SKM-1 treated with dmso at 0.1 percent for 144 hours (cell line): ENCODE data around the gene GRHL1.
"Not testable (repeated sequence)": the region's sequence is repeated elsewhere in the genome, so short reads cannot be mapped to it uniquely, and the experiment has no call there.

ENCODE experiments used
- DNase-seq: peaks from one replicate; lab custom pipeline; 2025; ENCODE audit not compliant: unreplicated experiment; lab: John Stamatoyannopoulos, UW

The GRHL1 gene

GRCh38 chr2:10019602-10020400 lies 68.3 kb downstream of the GRHL1 start:
- peak; percentile 24 for DNase-seq

GRCh38 chr2:10022041-10022421 lies 70.5 kb downstream of the GRHL1 start:
- no peak for DNase-seq

- no peak for DNase-seq
Observed at GRCh38 chr2:10022445-10022844, 71.0 kb downstream of the GRHL1 start.

GRCh38 chr2:10022966-10023662 lies 71.6 kb downstream of the GRHL1 start:
- no peak for DNase-seq

- no peak for DNase-seq
Observed at GRCh38 chr2:10026940-10027569, 75.6 kb downstream of the GRHL1 start.

GRCh38 chr2:10027660-10028330 lies 76.3 kb downstream of the GRHL1 start:
- DNase-seq, result no peak

GRCh38 chr2:10028407-10028987 lies 77.0 kb downstream of the GRHL1 start:
- DNase-seq, result no peak

- peak; percentile 61 for DNase-seq
Observed at GRCh38 chr2:10028988-10029874, 77.7 kb downstream of the GRHL1 start.

GRCh38 chr2:10029875-10030223 lies 78.4 kb downstream of the GRHL1 start:
- no peak for DNase-seq

GRCh38 chr2:10030311-10030736 lies 78.8 kb downstream of the GRHL1 start:
- DNase-seq, result no peak

GRCh38 chr2:10030798-10031197 lies 79.3 kb downstream of the GRHL1 start:
- not testable (repeated sequence) for DNase-seq

GRCh38 chr2:10031886-10032745 lies 80.6 kb downstream of the GRHL1 start:
- no peak for DNase-seq

GRCh38 chr2:10032746-10033105 lies 81.2 kb downstream of the GRHL1 start:
- DNase-seq, result no peak

- DNase-seq, result no peak
Observed at GRCh38 chr2:10033251-10034006, 81.9 kb downstream of the GRHL1 start.

GRCh38 chr2:10034333-10035052 lies 83.0 kb downstream of the GRHL1 start:
- DNase-seq, result no peak

- DNase-seq, result no peak
Observed at GRCh38 chr2:10035053-10035422, 83.5 kb downstream of the GRHL1 start.

GRCh38 chr2:10035633-10036032 lies 84.1 kb downstream of the GRHL1 start:
- DNase-seq, result no peak
